GM19328 (cell line): ENCODE measurements around the gene RNF7.
"Not testable (repeated sequence)": the region's sequence is repeated elsewhere in the genome, so short reads cannot be mapped to it uniquely, and the experiment has no call there.

Source experiments
- ATAC-seq: cut with Tn5 transposase; IDR thresholded peaks from one replicate; pipeline ENCODE4 v1.9.1; 2021; ENCODE audit warnings: mild to moderate bottlenecking, moderate library complexity; ENCODE audit not compliant: unreplicated experiment

The RNF7 gene

GRCh38 chr3:141735176-141735575, 2.9 kb upstream of the RNF7 start:
- no peak for ATAC-seq

- no peak for ATAC-seq
Observed at GRCh38 chr3:141735770-141736465, 2.2 kb upstream of the RNF7 start.

DNA sequence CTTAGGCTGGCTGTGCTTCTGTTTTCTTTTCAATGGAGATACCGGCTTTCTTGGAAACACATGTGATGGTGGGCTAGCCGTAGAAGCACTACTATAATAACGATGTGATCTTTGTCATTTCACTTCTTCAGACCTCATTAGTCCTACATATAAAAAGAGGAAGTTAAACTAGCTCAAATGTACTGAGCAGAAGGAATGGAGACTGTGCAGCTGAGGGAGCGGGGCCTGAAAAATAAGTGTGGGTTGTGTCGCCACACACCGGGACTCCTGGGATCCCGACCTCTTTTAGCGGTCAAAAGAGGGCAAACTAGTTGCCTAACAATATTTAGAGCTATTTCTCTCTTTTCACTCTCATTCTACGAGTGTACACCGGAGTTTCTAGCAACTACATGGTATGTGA, 1.0 kb upstream of the RNF7 start:
- ATAC-seq = no peak

DNA sequence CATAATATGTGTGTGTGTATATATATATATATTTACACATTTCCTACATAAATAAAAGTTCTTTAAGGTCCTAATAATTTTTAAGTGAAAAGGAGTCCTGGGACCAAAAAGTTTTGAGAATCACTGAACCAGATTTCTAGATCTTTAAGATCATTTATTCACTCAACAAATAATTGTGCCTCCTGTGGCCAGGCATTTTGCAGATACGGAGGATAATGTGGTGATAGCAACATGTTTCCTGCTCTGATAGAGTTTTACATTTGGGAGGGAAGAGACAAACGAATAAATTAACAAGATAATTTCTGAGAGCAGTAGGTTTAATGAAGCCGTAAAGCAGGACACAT, 448 bp upstream of the RNF7 start:
- ATAC-seq = no peak

DNA sequence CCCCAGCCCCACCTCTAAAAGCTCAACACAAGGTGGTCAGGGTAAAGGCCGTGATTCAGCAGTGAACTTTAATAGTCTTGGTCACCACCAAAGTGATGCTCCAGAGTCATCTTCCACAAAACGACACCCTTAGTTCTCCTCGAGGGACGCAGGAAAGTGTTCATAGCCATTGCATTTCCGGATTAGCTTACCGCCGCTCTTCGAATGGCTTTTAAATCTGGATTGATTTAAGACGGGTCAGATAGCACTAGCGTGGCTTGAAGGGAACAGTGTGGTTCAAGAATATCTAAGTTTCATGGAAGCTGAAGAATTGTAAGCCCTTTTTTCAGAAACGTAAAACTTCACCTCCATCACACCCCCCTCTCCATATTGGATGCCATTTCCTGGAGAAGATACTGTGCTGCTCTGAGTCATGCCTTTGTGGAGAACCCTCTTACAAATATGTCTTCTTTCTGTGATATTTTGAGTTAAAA, 829 bp downstream of the RNF7 start:
- ATAC-seq = no peak

DNA sequence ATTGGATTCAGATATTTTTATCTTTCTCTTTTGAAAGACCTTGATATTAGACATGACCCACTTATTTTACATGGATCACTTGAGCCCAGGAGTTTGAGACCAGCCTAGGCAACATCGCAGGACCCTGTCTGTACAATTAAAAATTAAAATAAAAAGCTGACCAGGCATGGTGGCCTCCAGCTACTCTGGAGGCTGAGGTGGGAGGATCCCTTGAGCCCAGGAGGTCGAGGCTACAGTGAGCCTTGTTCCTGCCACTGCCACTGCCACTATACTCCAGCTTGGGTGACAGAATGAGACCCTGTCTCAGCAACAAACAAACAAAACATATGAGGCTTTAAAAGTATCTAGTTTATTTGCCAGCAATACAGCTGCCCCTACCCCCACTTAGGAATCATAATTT, 1.6 kb downstream of the RNF7 start:
- no peak for ATAC-seq

DNA sequence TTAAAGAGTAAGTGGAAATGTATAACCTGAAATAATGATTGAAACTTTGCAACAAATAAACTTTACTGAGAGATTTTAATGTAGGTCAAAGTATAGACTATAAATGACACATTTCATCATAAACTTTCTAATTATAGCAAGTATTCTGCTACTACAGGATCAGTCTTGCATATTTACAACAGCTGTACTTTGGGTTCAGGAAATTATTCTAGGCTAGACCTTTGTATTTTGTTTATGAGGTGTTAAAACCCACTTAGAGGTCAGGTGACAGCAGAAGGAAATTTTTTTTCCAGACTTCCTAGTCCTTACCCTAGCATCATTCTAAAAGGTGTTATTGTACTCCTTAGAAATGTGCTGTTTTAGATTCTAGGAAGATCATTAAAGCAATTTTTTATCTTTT, 2.3 kb downstream of the RNF7 start:
- ATAC-seq = no peak

- no peak for ATAC-seq
Observed at GRCh38 chr3:141743305-141743704, 5.2 kb downstream of the RNF7 start.

GRCh38 chr3:141746962-141747361, 8.9 kb downstream of the RNF7 start:
- no peak for ATAC-seq

DNA sequence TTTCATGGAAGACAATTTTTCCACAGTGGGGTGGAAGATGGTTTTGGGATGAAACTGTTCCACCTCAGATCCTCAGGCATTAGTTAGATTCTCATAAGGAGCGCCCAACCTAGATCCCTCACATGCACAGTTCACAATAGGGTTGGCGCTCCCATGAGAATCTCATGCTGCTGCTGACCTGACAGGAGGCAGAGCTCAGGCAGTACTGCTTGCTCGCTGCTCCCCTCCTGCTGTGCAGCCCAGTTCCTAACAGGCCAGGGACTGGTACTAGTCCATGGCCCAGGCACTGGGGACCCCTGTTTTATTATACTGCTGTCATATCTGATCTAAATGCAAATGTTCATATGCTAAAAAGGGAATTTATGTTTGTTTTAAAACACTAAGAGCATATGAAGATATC, 15.3 kb downstream of the RNF7 start:
- no peak for ATAC-seq

DNA sequence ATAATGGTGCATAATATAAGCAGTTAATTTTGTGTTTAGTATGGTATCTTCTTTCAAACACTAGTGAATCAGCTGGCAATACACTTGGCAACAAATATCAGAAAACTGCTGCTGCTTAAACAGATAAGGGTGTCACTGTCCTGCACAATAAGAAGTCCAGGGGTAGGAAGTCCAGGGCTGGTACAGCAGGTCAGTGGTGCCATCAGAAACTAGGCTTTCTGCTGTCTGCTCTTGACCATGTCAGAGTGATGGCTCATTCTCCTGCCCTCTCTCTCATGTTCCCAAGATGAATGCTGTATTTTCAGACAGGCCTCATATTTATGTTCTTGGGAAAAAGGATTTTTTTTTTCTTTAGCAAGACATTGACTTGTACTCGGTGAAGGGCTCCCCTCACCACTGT, 15.9 kb downstream of the RNF7 start:
- ATAC-seq = no peak

DNA sequence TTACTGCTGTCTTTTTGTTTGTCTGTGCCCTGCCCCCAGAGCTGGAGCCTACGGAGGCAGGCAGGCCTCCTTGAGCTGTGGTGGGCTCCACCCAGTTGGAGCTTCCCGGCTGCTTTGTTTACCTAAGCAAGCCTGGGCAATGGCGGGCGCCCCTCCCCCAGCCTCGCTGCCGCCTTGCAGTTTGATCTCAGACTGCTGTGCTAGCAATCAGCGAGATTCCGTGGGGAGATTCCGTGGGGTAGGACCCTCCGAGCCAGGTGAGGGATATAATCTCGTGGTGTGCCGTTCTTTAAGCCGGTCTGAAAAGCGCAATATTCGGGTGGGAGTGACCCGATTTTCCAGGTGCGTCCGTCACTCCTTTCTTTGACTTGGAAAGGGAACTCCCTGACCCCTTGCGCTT, 24.5 kb downstream of the RNF7 start:
- not testable (repeated sequence) for ATAC-seq

- ATAC-seq = no peak
Observed at GRCh38 chr3:141763088-141763750, 25.1 kb downstream of the RNF7 start, which contains the start of gene GRK7. Gene GRK7 (plus strand): TSS chr3:141763408. CDS start chr3:141778285, 14,877 bp downstream.

- ATAC-seq = no peak
Observed at GRCh38 chr3:141764045-141764444, 25.9 kb downstream of the RNF7 start.

DNA sequence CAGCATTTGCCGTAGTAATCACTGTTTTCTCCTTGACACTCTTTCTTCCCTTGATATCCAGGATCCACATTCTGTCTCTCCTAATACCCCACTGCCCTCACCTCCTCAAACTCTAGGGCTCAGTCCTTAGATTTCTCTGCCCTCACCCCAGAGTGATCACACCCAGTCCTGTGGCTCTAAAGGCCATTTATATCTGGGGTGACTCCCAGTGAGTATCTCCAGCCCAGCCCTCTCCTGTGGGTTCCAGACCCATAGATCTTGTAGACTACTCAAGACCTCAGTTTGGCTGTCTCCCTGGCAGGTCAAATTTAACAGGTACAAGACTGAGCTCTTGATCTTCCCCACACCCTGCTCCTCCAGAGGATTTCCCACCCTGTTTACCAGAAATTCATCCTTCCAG, 26.4 kb downstream of the RNF7 start:
- no peak for ATAC-seq

GRCh38 chr3:141764986-141765385, 26.9 kb downstream of the RNF7 start:
- ATAC-seq = no peak

DNA sequence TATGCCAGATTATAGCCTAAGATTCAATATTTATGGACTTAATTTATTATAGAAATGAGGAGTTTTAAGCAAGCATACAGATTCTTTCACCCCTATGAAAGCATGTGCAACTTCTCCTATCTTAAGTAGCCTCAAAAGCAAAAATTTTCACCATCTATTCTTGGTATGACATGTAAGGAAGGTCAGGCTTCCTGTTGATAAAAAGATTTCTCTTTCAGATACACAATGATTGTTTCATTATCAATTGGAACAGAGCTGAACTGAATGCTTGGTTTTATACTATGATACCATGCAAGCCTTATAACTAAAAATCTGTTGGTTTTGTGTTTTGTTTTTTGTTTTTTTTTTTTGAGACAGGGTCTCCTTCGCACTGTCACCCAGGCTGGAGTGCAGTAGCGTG, 29.0 kb downstream of the RNF7 start:
- no peak for ATAC-seq

GRCh38 chr3:141769221-141769894, 31.3 kb downstream of the RNF7 start:
- ATAC-seq = no peak

GRCh38 chr3:141773676-141774075, 35.6 kb downstream of the RNF7 start:
- no peak for ATAC-seq

GRCh38 chr3:141776376-141776775, 38.3 kb downstream of the RNF7 start:
- no peak for ATAC-seq

- ATAC-seq = no peak
Observed at GRCh38 chr3:141776885-141777284, 38.8 kb downstream of the RNF7 start.
